Measurements from ENCODE around the gene POU2F3.
"Not testable (repeated sequence)": the region's sequence is repeated elsewhere in the genome, so short reads cannot be mapped to it uniquely, and the experiment has no call there.

The POU2F3 gene

GRCh38 chr11:120253377-120253776 lies 13.4 kb downstream of the POU2F3 start:
- DNase-seq (ENCODE audit: low spot score): not testable (repeated sequence)

GRCh38 chr11:120254788-120255518 lies 15.0 kb downstream of the POU2F3 start:
- DNase-seq (ENCODE audit: low spot score): no peak

GRCh38 chr11:120255519-120255866 lies 15.6 kb downstream of the POU2F3 start:
- DNase-seq (ENCODE audit: low spot score): no peak

GRCh38 chr11:120256178-120256577 lies 16.2 kb downstream of the POU2F3 start:
- no peak for DNase-seq (ENCODE audit: low spot score)

- DNase-seq (ENCODE audit: low spot score): no peak
These were observed 16.8 kb downstream of the POU2F3 start for GRCh38 chr11:120256779-120257178.

GRCh38 chr11:120257346-120257745 lies 17.4 kb downstream of the POU2F3 start:
- no peak for DNase-seq (ENCODE audit: low spot score)

- no peak for DNase-seq (ENCODE audit: low spot score)
These were observed 18.7 kb downstream of the POU2F3 start for GRCh38 chr11:120258661-120259060.

- DNase-seq (ENCODE audit: low spot score): no peak
These were observed 19.3 kb downstream of the POU2F3 start for GRCh38 chr11:120259241-120259640.

GRCh38 chr11:120259988-120260565 lies 20.1 kb downstream of the POU2F3 start:
- DNase-seq (ENCODE audit: low spot score): no peak

GRCh38 chr11:120260616-120261015 lies 20.7 kb downstream of the POU2F3 start:
- no peak for DNase-seq (ENCODE audit: low spot score)

- no peak for DNase-seq (ENCODE audit: low spot score)
These were observed 21.4 kb downstream of the POU2F3 start for GRCh38 chr11:120261321-120261720.

- no peak for DNase-seq (ENCODE audit: low spot score)
These were observed 22.0 kb downstream of the POU2F3 start for GRCh38 chr11:120261931-120262330.

GRCh38 chr11:120267319-120267718 lies 27.4 kb downstream of the POU2F3 start:
- DNase-seq (ENCODE audit: low spot score): no peak

GRCh38 chr11:120268686-120269085 lies 28.7 kb downstream of the POU2F3 start:
- no peak for DNase-seq (ENCODE audit: low spot score)

GRCh38 chr11:120270386-120270785 lies 30.4 kb downstream of the POU2F3 start:
- DNase-seq (ENCODE audit: low spot score): no peak

GRCh38 chr11:120271672-120272071 lies 31.7 kb downstream of the POU2F3 start:
- DNase-seq (ENCODE audit: low spot score): no peak

- DNase-seq (ENCODE audit: low spot score): no peak
These were observed 32.4 kb downstream of the POU2F3 start for GRCh38 chr11:120272303-120272702.

GRCh38 chr11:120273432-120273831 lies 33.5 kb downstream of the POU2F3 start:
- no peak for DNase-seq (ENCODE audit: low spot score)

GRCh38 chr11:120273956-120274355 lies 34.0 kb downstream of the POU2F3 start:
- DNase-seq (ENCODE audit: low spot score): not testable (repeated sequence)

- DNase-seq (ENCODE audit: low spot score): no peak
These were observed 39.6 kb downstream of the POU2F3 start for GRCh38 chr11:120279502-120279901.

GRCh38 chr11:120280600-120281051 lies 40.7 kb downstream of the POU2F3 start:
- no peak for DNase-seq (ENCODE audit: low spot score)

- no peak for DNase-seq (ENCODE audit: low spot score)
These were observed 41.3 kb downstream of the POU2F3 start for GRCh38 chr11:120281143-120281795.

GRCh38 chr11:120283124-120283523 lies 43.2 kb downstream of the POU2F3 start:
- no peak for DNase-seq (ENCODE audit: low spot score)

Measured in left forelimb (tissue), 1 donor.